Muscle layer of colon (tissue), 2 donors: Measurements from ENCODE around the gene BID.
"Not testable (repeated sequence)": the region's sequence is repeated elsewhere in the genome, so short reads cannot be mapped to it uniquely, and the experiment has no call there.

Experiments used
- H3K27ac ChIP-seq: one replicate; pipeline ENCODE4 v1.7.0; 2013; ENCODE audit warnings: low read depth, mild to moderate bottlenecking, low read length, moderate library complexity
- H3K27me3 ChIP-seq, 2 donors: one replicate each; pipeline ENCODE4 v1.7.0; 2013; ENCODE audit warnings: low read length in 2 of 2, mild to moderate bottlenecking in 2 of 2; ENCODE audit not compliant: insufficient read depth in 2 of 2, control insufficient read depth in 1 of 2
- H3K36me3 ChIP-seq: one replicate; pipeline ENCODE4 v1.7.0; 2013; ENCODE audit warnings: mild to moderate bottlenecking, low read length; ENCODE audit not compliant: insufficient read depth
- H3K4me1 ChIP-seq: one replicate; pipeline ENCODE4 v1.7.0; 2013; ENCODE audit warnings: mild to moderate bottlenecking, low read length; ENCODE audit not compliant: insufficient read depth
- H3K4me3 ChIP-seq, 2 donors: one replicate each; pipeline ENCODE4 v1.7.0; 2013; ENCODE audit warnings: low read length in 2 of 2, low read depth in 1 of 2, mild to moderate bottlenecking in 1 of 2, moderate library complexity in 1 of 2
- H3K9ac ChIP-seq: one replicate; pipeline ENCODE4 v1.7.0; 2013; ENCODE audit warnings: low read length
- H3K9me3 ChIP-seq: one replicate; pipeline ENCODE4 v1.7.0; 2013; ENCODE audit warnings: mild to moderate bottlenecking, low read length
- donor health status: abdominal sarcoma.
- donor health status: Adenocarcinoma of cecum.

Gene BID

GRCh38 chr22:17699696-17700340, 74.5 kb downstream of the BID start:
- Histone ChIP-seq H3K27ac (no peak overlapping the region), H3K4me3 (no peak overlapping the region), H3K27me3 (no peaks in the 10 kb centered on the region), H3K9ac (no peak overlapping the region), H3K36me3 (peaks cover 13% of the 10 kb centered on the region), H3K4me1 (no peaks in the 10 kb centered on the region), H3K9me3 (no peaks in the 10 kb centered on the region)

GRCh38 chr22:17698948-17699347, 75.3 kb downstream of the BID start:
- Histone ChIP-seq H3K9me3 (no peaks in the 10 kb centered on the region), H3K36me3 (peaks cover 15% of the 10 kb centered on the region), H3K9ac (no peak overlapping the region), H3K4me1 (no peaks in the 10 kb centered on the region), H3K27ac (no peak overlapping the region), H3K27me3 (no peaks in the 10 kb centered on the region), H3K4me3 (no peak overlapping the region)

GRCh38 chr22:17698276-17698675, 76.0 kb downstream of the BID start:
- H3K27me3 ChIP-seq, H3K4me3 ChIP-seq, H3K27ac ChIP-seq, H3K9ac ChIP-seq, H3K4me1 ChIP-seq, H3K9me3 ChIP-seq: not testable (repeated sequence)
- H3K36me3 ChIP-seq, result peaks cover 13% of the 10 kb centered on the region

- H3K36me3 ChIP-seq, H3K4me3 ChIP-seq, H3K4me1 ChIP-seq, H3K9me3 ChIP-seq, H3K9ac ChIP-seq, H3K27ac ChIP-seq, H3K27me3 ChIP-seq: not testable (repeated sequence)
Observed at GRCh38 chr22:17697196-17697595, 77.1 kb downstream of the BID start.

GRCh38 chr22:17695986-17696385, 78.3 kb downstream of the BID start:
- no peak overlapping the region for H3K9ac ChIP-seq
- H3K36me3 ChIP-seq, result peaks cover 8% of the 10 kb centered on the region
- H3K27me3 ChIP-seq, result no peaks in the 10 kb centered on the region
- H3K4me1 ChIP-seq, result no peaks in the 10 kb centered on the region
- no peak overlapping the region for H3K4me3 ChIP-seq
- H3K9me3 ChIP-seq, result no peaks in the 10 kb centered on the region
- no peak overlapping the region for H3K27ac ChIP-seq

- H3K27ac ChIP-seq, result no peak overlapping the region
- no peaks in the 10 kb centered on the region for H3K27me3 ChIP-seq
- no peak overlapping the region for H3K9ac ChIP-seq
- no peaks in the 10 kb centered on the region for H3K9me3 ChIP-seq
- peaks cover 8% of the 10 kb centered on the region for H3K36me3 ChIP-seq
- no peaks in the 10 kb centered on the region for H3K4me1 ChIP-seq
- no peak overlapping the region for H3K4me3 ChIP-seq
Observed at GRCh38 chr22:17694752-17695151, 79.5 kb downstream of the BID start.

- no peaks in the 10 kb centered on the region for H3K4me1 ChIP-seq
- peaks cover 8% of the 10 kb centered on the region for H3K36me3 ChIP-seq
- H3K9me3 ChIP-seq, result no peaks in the 10 kb centered on the region
- H3K27me3 ChIP-seq, result no peaks in the 10 kb centered on the region
- H3K4me3 ChIP-seq, result no peak overlapping the region
- no peak overlapping the region for H3K27ac ChIP-seq
- H3K9ac ChIP-seq, result no peak overlapping the region
Observed at GRCh38 chr22:17694193-17694592, 80.1 kb downstream of the BID start.

GRCh38 chr22:17692841-17693240, 81.4 kb downstream of the BID start:
- no peak overlapping the region for H3K9ac ChIP-seq
- no peaks in the 10 kb centered on the region for H3K27me3 ChIP-seq
- H3K27ac ChIP-seq, result no peak overlapping the region
- H3K36me3 ChIP-seq, result peaks cover 11% of the 10 kb centered on the region
- H3K9me3 ChIP-seq, result no peaks in the 10 kb centered on the region
- no peak overlapping the region for H3K4me3 ChIP-seq
- H3K4me1 ChIP-seq, result no peaks in the 10 kb centered on the region

GRCh38 chr22:17684245-17684644, 90.0 kb downstream of the BID start:
- Histone ChIP-seq H3K27me3 (no peaks in the 10 kb centered on the region), H3K36me3 (peaks cover 3% of the 10 kb centered on the region), H3K4me3 (no peak overlapping the region), H3K27ac (no peak overlapping the region), H3K4me1 (no peaks in the 10 kb centered on the region), H3K9me3 (no peaks in the 10 kb centered on the region), H3K9ac (no peak overlapping the region)
